ENCODE results near the gene ARFGEF2. TPM values are rescaled to one million over a fixed set of nuclear protein-coding genes. Genes with fewer than 3 reads are reported as not detected.

Gene ARFGEF2
- total and polyA plus RNA-seq, 10 of the 15 experiments (the other 5 are each of a cell fraction or from before 2014, with no cell fraction given), result 5.2 to 24.1 (median 17.7) TPM

DNA sequence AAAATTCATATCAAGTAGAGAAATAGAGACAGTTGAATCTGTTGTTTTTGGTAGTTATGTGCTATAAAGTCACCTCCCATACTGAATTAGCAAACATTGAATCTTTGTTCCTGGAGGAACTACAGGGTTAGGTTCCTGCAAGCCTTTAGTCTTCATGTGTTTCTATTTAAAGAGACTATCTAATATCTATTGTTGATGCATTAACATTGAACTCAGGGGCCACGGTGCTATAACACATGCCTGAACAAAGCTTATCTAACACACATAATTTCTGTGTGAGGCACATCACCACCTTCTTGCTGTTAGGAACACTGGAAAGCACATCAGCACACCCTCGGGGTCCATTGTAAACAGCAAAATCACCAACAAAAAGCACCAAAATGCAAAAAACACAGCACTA lies 21.2 kb downstream of the ARFGEF2 start:
- DNase-seq (ENCODE audit: low read depth, low spot score), result no peak
- H3K27me3 ChIP-seq (replicated peaks in 1 of 2; ENCODE audit: control insufficient read depth in 2 of 2, insufficient read depth in 2 of 2, low read length in 1 of 2), result no peaks in the 10 kb centered on the region
- intact Hi-C loops (cut with micrococcal nuclease; ENCODE audit: unreplicated experiment), result no loop called here
- H3K9me3 ChIP-seq (replicated peaks; ENCODE audit: control insufficient read depth, insufficient read depth, low read length), result no peaks in the 10 kb centered on the region
- no peak overlapping the region for H3K4me3 ChIP-seq
- TF ChIP-seq KLF5 (IDR thresholded peaks at IDR 0.05; ENCODE audit: partially characterized antibody) (no peak), RBBP5 (conservative IDR thresholded peaks at IDR 0.05) (no peak), RELA (IDR thresholded peaks at IDR 0.05; ENCODE audit: borderline replicate concordance, partially characterized antibody) (no peak), CBFB (IDR thresholded peaks at IDR 0.05; ENCODE audit: low read depth) (no peak), IRF4 (IDR thresholded peaks at IDR 0.05; ENCODE audit: low read depth, low read length) (no peak), ATF7 (IDR thresholded peaks at IDR 0.05; ENCODE audit: low read depth) (no peak), BHLHE40 (IDR thresholded peaks at IDR 0.05; ENCODE audit: borderline replicate concordance in 1 of 2, low read depth in 2 of 2, low read length in 1 of 2) (no peak), RFX5 (IDR thresholded peaks at IDR 0.05; ENCODE audit: low read depth, low read length) (no peak), TCF12 (IDR thresholded peaks at IDR 0.05; ENCODE audit: low read depth, low read length) (no peak), MXI1 (IDR thresholded peaks at IDR 0.05; ENCODE audit: low read depth, low read length) (no peak), TARDBP (IDR thresholded peaks at IDR 0.05; ENCODE audit: borderline replicate concordance) (no peak), MYC (IDR thresholded peaks at IDR 0.05; ENCODE audit: insufficient read depth, insufficient read length, insufficient replicate concordance, low read length, severe bottlenecking) (no peak), TCF7 (IDR thresholded peaks at IDR 0.05; ENCODE audit: borderline replicate concordance) (no peak), SMAD5 (IDR thresholded peaks at IDR 0.05; ENCODE audit: low read depth) (no peak), PAX8 (IDR thresholded peaks at IDR 0.05) (no peak), SRF (IDR thresholded peaks at IDR 0.05; ENCODE audit: low read depth in 2 of 2, low read length in 2 of 2) (no peak), MEF2A (IDR thresholded peaks at IDR 0.05; ENCODE audit: insufficient read depth, low read depth, low read length) (no peak)
- TF ChIP-seq, protein P1, sequence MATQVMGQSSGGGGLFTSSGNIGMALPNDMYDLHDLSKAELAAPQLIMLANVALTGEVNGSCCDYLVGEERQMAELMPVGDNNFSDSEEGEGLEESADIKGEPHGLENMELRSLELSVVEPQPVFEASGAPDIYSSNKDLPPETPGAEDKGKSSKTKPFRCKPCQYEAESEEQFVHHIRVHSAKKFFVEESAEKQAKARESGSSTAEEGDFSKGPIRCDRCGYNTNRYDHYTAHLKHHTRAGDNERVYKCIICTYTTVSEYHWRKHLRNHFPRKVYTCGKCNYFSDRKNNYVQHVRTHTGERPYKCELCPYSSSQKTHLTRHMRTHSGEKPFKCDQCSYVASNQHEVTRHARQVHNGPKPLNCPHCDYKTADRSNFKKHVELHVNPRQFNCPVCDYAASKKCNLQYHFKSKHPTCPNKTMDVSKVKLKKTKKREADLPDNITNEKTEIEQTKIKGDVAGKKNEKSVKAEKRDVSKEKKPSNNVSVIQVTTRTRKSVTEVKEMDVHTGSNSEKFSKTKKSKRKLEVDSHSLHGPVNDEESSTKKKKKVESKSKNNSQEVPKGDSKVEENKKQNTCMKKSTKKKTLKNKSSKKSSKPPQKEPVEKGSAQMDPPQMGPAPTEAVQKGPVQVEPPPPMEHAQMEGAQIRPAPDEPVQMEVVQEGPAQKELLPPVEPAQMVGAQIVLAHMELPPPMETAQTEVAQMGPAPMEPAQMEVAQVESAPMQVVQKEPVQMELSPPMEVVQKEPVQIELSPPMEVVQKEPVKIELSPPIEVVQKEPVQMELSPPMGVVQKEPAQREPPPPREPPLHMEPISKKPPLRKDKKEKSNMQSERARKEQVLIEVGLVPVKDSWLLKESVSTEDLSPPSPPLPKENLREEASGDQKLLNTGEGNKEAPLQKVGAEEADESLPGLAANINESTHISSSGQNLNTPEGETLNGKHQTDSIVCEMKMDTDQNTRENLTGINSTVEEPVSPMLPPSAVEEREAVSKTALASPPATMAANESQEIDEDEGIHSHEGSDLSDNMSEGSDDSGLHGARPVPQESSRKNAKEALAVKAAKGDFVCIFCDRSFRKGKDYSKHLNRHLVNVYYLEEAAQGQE (IDR thresholded peaks at IDR 0.05; ENCODE audit: low read depth, low read length), result no peak
- TF ChIP-seq, protein P2, sequence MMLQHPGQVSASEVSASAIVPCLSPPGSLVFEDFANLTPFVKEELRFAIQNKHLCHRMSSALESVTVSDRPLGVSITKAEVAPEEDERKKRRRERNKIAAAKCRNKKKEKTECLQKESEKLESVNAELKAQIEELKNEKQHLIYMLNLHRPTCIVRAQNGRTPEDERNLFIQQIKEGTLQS (IDR thresholded peaks at IDR 0.05; ENCODE audit: borderline replicate concordance, extremely low read depth, low read depth, low read length), result no peak
- TF ChIP-seq, protein P3, sequence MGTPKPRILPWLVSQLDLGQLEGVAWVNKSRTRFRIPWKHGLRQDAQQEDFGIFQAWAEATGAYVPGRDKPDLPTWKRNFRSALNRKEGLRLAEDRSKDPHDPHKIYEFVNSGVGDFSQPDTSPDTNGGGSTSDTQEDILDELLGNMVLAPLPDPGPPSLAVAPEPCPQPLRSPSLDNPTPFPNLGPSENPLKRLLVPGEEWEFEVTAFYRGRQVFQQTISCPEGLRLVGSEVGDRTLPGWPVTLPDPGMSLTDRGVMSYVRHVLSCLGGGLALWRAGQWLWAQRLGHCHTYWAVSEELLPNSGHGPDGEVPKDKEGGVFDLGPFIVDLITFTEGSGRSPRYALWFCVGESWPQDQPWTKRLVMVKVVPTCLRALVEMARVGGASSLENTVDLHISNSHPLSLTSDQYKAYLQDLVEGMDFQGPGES (IDR thresholded peaks at IDR 0.05), result no peak
- 100% methylated on average over 2 of the region's 2 CpGs for WGBS (ENCODE audit: insufficient coverage, insufficient replicate concordance, low lambda C conversion rate, missing lambda C conversion rate)
- peaks cover 9% of the 10 kb centered on the region for H3K79me2 ChIP-seq (ENCODE audit: control insufficient read depth, insufficient read depth, low read length)
- in situ Hi-C loops (cut with MboI), result no loop called here
- no peak overlapping the region for H3K4me2 ChIP-seq (ENCODE audit: control insufficient read depth, insufficient read depth)
- RAD21 ChIA-PET (ENCODE audit: unreplicated experiment), result interaction anchor here (0.7 kb wide), 1 partner anchor 342 kb away, joined by 4 read pairs; no protein-coding TSS in a partner anchor
- TSS peak; percentile 19 for BruUV-seq (replicated peaks)
- SMC1A ChIA-PET (ENCODE audit: uncharacterized antibody, unreplicated experiment), result no interaction called here
- no peak overlapping the region for H3K9ac ChIP-seq (ENCODE audit: control insufficient read depth, insufficient read depth, low read length)
- CTCF ChIA-PET, result no interaction called here
- H4K20me1 ChIP-seq (ENCODE audit: control insufficient read depth, insufficient read depth), result no peaks in the 10 kb centered on the region
- POLR2A ChIA-PET, result interaction anchor here (0.7 kb wide), 1 partner anchor 148 kb away, joined by 5 read pairs; no protein-coding TSS in a partner anchor
- H3K27ac ChIP-seq (ENCODE audit: control insufficient read depth, insufficient read depth), result no peak overlapping the region
- peaks cover 9 to 24% of the 10 kb centered on the region in 2 experiments for H3K36me3 ChIP-seq (ENCODE audit: control insufficient read depth in 2 of 2, insufficient read depth in 2 of 2, low read length in 1 of 2)
- ATAC-seq, result no peak
- no peaks in the 10 kb centered on the region for H3K4me1 ChIP-seq (ENCODE audit: control insufficient read depth, insufficient read depth, low read length)
- no peak for FAIRE-seq
- no peak overlapping the region for H2AFZ ChIP-seq (ENCODE audit: control insufficient read depth, low read depth, low read length)
